PC-3 (cell line): Measurements from ENCODE around the gene MBOAT1.

Experiments
- CTCF ChIP-seq: fragments of 300-600 bp; sonication (generic); conservative IDR thresholded peaks from 2 replicates; pipeline ENCODE4 v1.5.1; 2017; ENCODE audit warnings: antibody characterized with exemption, low read depth, mild to moderate bottlenecking, low read length
- EZH2 ChIP-seq: fragments of 300-600 bp; sonication (generic); IDR thresholded peaks from one replicate; pipeline ENCODE4 v1.6.1; 2017; ENCODE audit warnings: antibody characterized with exemption, mild to moderate bottlenecking, low read length; ENCODE audit not compliant: unreplicated experiment

GRCh38 chr6:20204512-20204894 is 7.8 kb downstream of the MBOAT1 start:
- no peak for TF ChIP-seq CTCF
- no peak for TF ChIP-seq EZH2
